GM19193 (cell line): ENCODE results near the gene ZNF578.

Experiments
- POLR2A ChIP-seq: IDR thresholded peaks from 4 replicates; pipeline ENCODE4 v1.6.1; 2011; ENCODE audit not compliant: insufficient read depth, insufficient read length; ENCODE audit errors: extremely low read depth

Gene ZNF578

GRCh38 chr19:52453324-52454094 is at the start of gene ZNF578:
Gene ZNF578, plus strand, starts transcription at chr19:52453553. Its CDS starts 48,293 bp downstream, at chr19:52501846.
- no peak for TF ChIP-seq POLR2A

GRCh38 chr19:52410276-52410675 is 43.1 kb upstream of the ZNF578 start:
- no peak for TF ChIP-seq POLR2A

GRCh38 chr19:52415711-52416110 is 37.6 kb upstream of the ZNF578 start:
- TF ChIP-seq POLR2A: no peak

GRCh38 chr19:52428937-52429336 is 24.4 kb upstream of the ZNF578 start, which contains the start of gene ZNF534:
Gene ZNF534, plus strand, starts transcription at chr19:52429148. Its CDS starts 2,327 bp downstream, at chr19:52431475.
- no peak for TF ChIP-seq POLR2A

- no peak for TF ChIP-seq POLR2A
These were observed 11.2 kb upstream of the ZNF578 start for GRCh38 chr19:52442179-52442578.

- no peak for TF ChIP-seq POLR2A
These were observed 8.8 kb upstream of the ZNF578 start for GRCh38 chr19:52444506-52444905.

- TF ChIP-seq POLR2A: no peak
These were observed 2.1 kb upstream of the ZNF578 start for GRCh38 chr19:52451241-52451640.

- TF ChIP-seq POLR2A: no peak
These were observed 11.6 kb downstream of the ZNF578 start for GRCh38 chr19:52464798-52465470.

GRCh38 chr19:52473655-52474350 is 20.4 kb downstream of the ZNF578 start:
- TF ChIP-seq POLR2A: no peak

GRCh38 chr19:52474351-52475127 is 21.2 kb downstream of the ZNF578 start:
- TF ChIP-seq POLR2A: no peak

- no peak for TF ChIP-seq POLR2A
These were observed 39.0 kb downstream of the ZNF578 start for GRCh38 chr19:52492201-52492993.

GRCh38 chr19:52492994-52493470 is 39.7 kb downstream of the ZNF578 start:
- TF ChIP-seq POLR2A: no peak

- TF ChIP-seq POLR2A: no peak
These were observed 41.2 kb downstream of the ZNF578 start for GRCh38 chr19:52494518-52494917.

- no peak for TF ChIP-seq POLR2A
These were observed 45.2 kb downstream of the ZNF578 start for GRCh38 chr19:52498571-52498970.

- no peak for TF ChIP-seq POLR2A
These were observed 53.9 kb downstream of the ZNF578 start for GRCh38 chr19:52507266-52507665.

GRCh38 chr19:52516191-52516590 is 62.8 kb downstream of the ZNF578 start:
- TF ChIP-seq POLR2A: no peak
